Trophoblast cell (in vitro differentiated cells and primary cell): Measurements from ENCODE around the gene KIF16B.

ENCODE experiments used
- DNase-seq, 2 donors: peaks; one replicate each; pipeline ENCODE4 v3.0.0-alpha.2; 2016
- H2AFZ ChIP-seq: 2 replicates; pipeline ENCODE4 v1.6.1; 2013; ENCODE audit warnings: low read length, moderate library complexity, mild to moderate bottlenecking; ENCODE audit not compliant: insufficient read depth, poor library complexity
- H2AK5ac ChIP-seq: 2 replicates; pipeline ENCODE4 v1.6.1; 2013; ENCODE audit warnings: mild to moderate bottlenecking, low read length
- H2BK120ac ChIP-seq: 2 replicates; pipeline ENCODE4 v1.6.1; 2013; ENCODE audit warnings: low read length, mild to moderate bottlenecking, moderate library complexity; ENCODE audit not compliant: insufficient read depth, poor library complexity
- H2BK12ac ChIP-seq: 2 replicates; pipeline ENCODE4 v1.6.1; 2013; ENCODE audit warnings: mild to moderate bottlenecking, low read length, moderate library complexity
- H2BK5ac ChIP-seq: 2 replicates; pipeline ENCODE4 v1.6.1; 2013; ENCODE audit warnings: low read length, low read depth, moderate library complexity, mild to moderate bottlenecking; ENCODE audit not compliant: poor library complexity
- H3K14ac ChIP-seq: 2 replicates; pipeline ENCODE4 v1.6.1; 2013; ENCODE audit warnings: mild to moderate bottlenecking, low read length
- H3K18ac ChIP-seq: 2 replicates; pipeline ENCODE4 v1.6.1; 2013; ENCODE audit warnings: mild to moderate bottlenecking, low read length
- H3K23ac ChIP-seq: 2 replicates; pipeline ENCODE4 v1.6.1; 2013; ENCODE audit warnings: low read length
- H3K27ac ChIP-seq: 2 replicates; pipeline ENCODE4 v1.5.1; 2013; ENCODE audit warnings: low read depth, mild to moderate bottlenecking, inconsistent platforms, low read length, moderate library complexity
- H3K27me3 ChIP-seq: 2 replicates; pipeline ENCODE4 v1.6.1; 2013; ENCODE audit warnings: inconsistent platforms, mild to moderate bottlenecking, low read length, moderate library complexity; ENCODE audit not compliant: insufficient read depth
- H3K36me3 ChIP-seq, 2 experiments: 1 replicate in 1 of 2; 2 replicates in 1 of 2; pipeline ENCODE4 v1.6.1; 2013; ENCODE audit warnings: low read length in 2 of 2, mild to moderate bottlenecking in 2 of 2, moderate library complexity in 1 of 2; ENCODE audit not compliant: insufficient read depth in 2 of 2, control insufficient read depth in 1 of 2
- H3K4ac ChIP-seq: 2 replicates; pipeline ENCODE4 v1.6.1; 2013; ENCODE audit warnings: low read depth, mild to moderate bottlenecking, low read length, moderate library complexity
- H3K4me1 ChIP-seq, 2 experiments: 1 replicate in 1 of 2; 2 replicates in 1 of 2; pipeline ENCODE4 v1.6.1; 2013; ENCODE audit warnings: low read length in 2 of 2, mild to moderate bottlenecking in 2 of 2, moderate library complexity in 1 of 2; ENCODE audit not compliant: insufficient read depth in 2 of 2, control insufficient read depth in 1 of 2
- H3K4me2 ChIP-seq: 2 replicates; pipeline ENCODE4 v1.6.1; 2013; ENCODE audit warnings: inconsistent platforms, mild to moderate bottlenecking, low read length, moderate library complexity
- H3K4me3 ChIP-seq: 2 replicates; pipeline ENCODE4 v1.5.1; 2013; ENCODE audit warnings: mild to moderate bottlenecking, low read depth, low read length, inconsistent platforms
- H3K79me1 ChIP-seq: one replicate; pipeline ENCODE4 v1.6.1; 2013; ENCODE audit warnings: low read length
- H3K79me2 ChIP-seq: 2 replicates; pipeline ENCODE4 v1.6.1; 2013; ENCODE audit warnings: low read length, mild to moderate bottlenecking; ENCODE audit not compliant: control insufficient read depth, insufficient read depth, poor library complexity
- H3K9ac ChIP-seq: 2 replicates; pipeline ENCODE4 v1.6.1; 2013; ENCODE audit warnings: mild to moderate bottlenecking, low read length
- H3K9me3 ChIP-seq: 2 replicates; pipeline ENCODE4 v1.6.1; 2013; ENCODE audit warnings: low read depth, mild to moderate bottlenecking, control low read depth, inconsistent platforms, low read length; ENCODE audit not compliant: insufficient read depth
- H4K12ac ChIP-seq: 2 replicates; pipeline ENCODE4 v1.6.1; 2013; ENCODE audit warnings: low read depth, mild to moderate bottlenecking, low read length, moderate library complexity
- H4K8ac ChIP-seq: 2 replicates; pipeline ENCODE4 v1.6.1; 2013; ENCODE audit warnings: low read depth, mild to moderate bottlenecking, low read length, moderate library complexity
- H4K91ac ChIP-seq: one replicate; pipeline ENCODE4 v1.6.1; 2013; ENCODE audit warnings: low read depth, mild to moderate bottlenecking, low read length, moderate library complexity
- WGBS: extraction: QIAGEN DNeasy Blood & Tissue Kit; methylation state at CpG from one replicate; pipeline ENCODE4 v1.1.7; 2013; ENCODE audit warnings: missing lambda C conversion rate; ENCODE audit not compliant: insufficient read length, insufficient coverage; ENCODE audit errors: extremely low coverage; 5-methylcytosine and 5-hydroxymethylcytosine counted together

The KIF16B gene

DNA sequence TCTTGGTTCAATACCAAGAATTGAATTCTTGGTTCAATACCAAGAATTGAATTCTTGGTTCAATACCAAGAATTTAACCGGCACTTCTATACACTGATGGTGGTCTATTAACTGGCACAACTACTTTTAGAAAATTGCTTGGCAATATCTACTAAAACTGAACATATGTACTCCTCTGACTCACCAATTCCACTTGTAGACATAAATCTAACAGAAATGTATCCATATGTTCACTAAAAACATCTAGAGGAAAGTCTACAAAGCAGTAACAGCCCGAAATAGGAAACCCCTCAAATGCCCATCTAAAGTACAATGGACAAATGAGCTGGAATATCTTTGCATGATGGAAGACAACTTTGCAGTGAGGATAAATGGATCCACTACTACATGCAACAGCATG is 71.9 kb downstream of the KIF16B start:
- Histone ChIP-seq H2AK5ac (no peak overlapping the region), H3K14ac (no peak overlapping the region), H3K18ac (no peak overlapping the region), H3K36me3 (peaks cover 5 to 6% of the 10 kb centered on the region in 2 experiments), H3K4me1 (no peaks in the 10 kb centered on the region), H2AFZ (no peak overlapping the region), H3K79me1 (no peaks in the 10 kb centered on the region), H3K27ac (no peak overlapping the region), H4K12ac (no peak overlapping the region), H3K9me3 (no peaks in the 10 kb centered on the region), H3K27me3 (no peaks in the 10 kb centered on the region), H2BK120ac (no peak overlapping the region), H3K4me3 (no peak overlapping the region), H4K8ac (no peak overlapping the region), H2BK12ac (no peak overlapping the region), H3K79me2 (no peaks in the 10 kb centered on the region), H3K9ac (no peak overlapping the region), H3K4ac (no peak overlapping the region), H4K91ac (no peak overlapping the region), H3K23ac (no peak overlapping the region), H3K4me2 (no peak overlapping the region), H2BK5ac (no peak overlapping the region)
- no CpG with 5 or more reads among the region's 2 CpGs for WGBS
- no peak for DNase-seq

GRCh38 chr20:16500197-16500596 is 73.1 kb downstream of the KIF16B start:
- Histone ChIP-seq H3K27ac (no peak overlapping the region), H2AFZ (no peak overlapping the region), H2BK120ac (no peak overlapping the region), H3K9ac (no peak overlapping the region), H3K4me2 (no peak overlapping the region), H3K79me1 (no peaks in the 10 kb centered on the region), H3K27me3 (no peaks in the 10 kb centered on the region), H3K4me3 (no peak overlapping the region), H3K18ac (no peak overlapping the region), H3K4me1 (no peaks in the 10 kb centered on the region), H3K14ac (no peak overlapping the region), H3K79me2 (no peaks in the 10 kb centered on the region), H3K36me3 (peaks cover 6 to 8% of the 10 kb centered on the region in 2 experiments), H4K91ac (no peak overlapping the region), H2BK5ac (no peak overlapping the region), H4K8ac (no peak overlapping the region), H2BK12ac (no peak overlapping the region), H3K9me3 (no peaks in the 10 kb centered on the region), H3K4ac (no peak overlapping the region), H3K23ac (no peak overlapping the region), H2AK5ac (no peak overlapping the region), H4K12ac (no peak overlapping the region)
- no CpG with 5 or more reads among the region's 3 CpGs for whole genome bisulfite sequencing
- DNase-seq = no peak

GRCh38 chr20:16498526-16499253 is 74.6 kb downstream of the KIF16B start:
- Histone ChIP-seq H4K8ac (no peak overlapping the region), H3K27me3 (no peaks in the 10 kb centered on the region), H3K14ac (no peak overlapping the region), H3K27ac (no peak overlapping the region), H3K4me3 (no peak overlapping the region), H3K9ac (no peak overlapping the region), H2BK120ac (no peak overlapping the region), H2AK5ac (no peak overlapping the region), H4K12ac (no peak overlapping the region), H3K23ac (no peak overlapping the region), H2AFZ (no peak overlapping the region), H3K4me2 (no peak overlapping the region), H3K79me2 (no peaks in the 10 kb centered on the region), H4K91ac (no peak overlapping the region), H3K18ac (no peak overlapping the region), H2BK5ac (no peak overlapping the region), H3K79me1 (no peaks in the 10 kb centered on the region), H3K4me1 (no peaks in the 10 kb centered on the region), H3K9me3 (no peaks in the 10 kb centered on the region), H3K4ac (no peak overlapping the region), H2BK12ac (no peak overlapping the region), H3K36me3 (peaks cover 5% of the 10 kb centered on the region in 2 experiments)
- no peak for DNase-seq
- WGBS = no CpG with 5 or more reads among the region's 10 CpGs

DNA sequence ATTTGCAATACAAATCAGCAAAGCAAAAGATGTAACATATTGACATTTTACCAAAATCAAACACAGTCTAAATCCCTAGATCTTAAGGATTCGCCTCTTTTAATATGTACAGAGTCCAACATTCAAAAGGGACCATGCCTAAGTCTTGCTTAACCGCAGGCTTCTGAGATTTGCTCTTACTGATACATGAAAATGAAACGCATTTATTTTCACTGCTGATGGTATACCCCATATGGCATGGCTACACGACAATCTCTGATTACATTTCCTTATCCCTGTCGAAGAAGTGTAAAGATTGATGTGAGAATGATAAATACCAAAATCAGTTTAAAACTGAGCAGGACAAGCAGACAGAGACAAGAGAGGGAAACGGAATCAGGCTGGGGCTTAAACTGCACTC is 75.4 kb downstream of the KIF16B start:
- Histone ChIP-seq H3K27ac (no peak overlapping the region), H3K23ac (no peak overlapping the region), H3K9ac (no peak overlapping the region), H2BK12ac (no peak overlapping the region), H3K36me3 (peaks cover 4 to 5% of the 10 kb centered on the region in 2 experiments), H2BK120ac (no peak overlapping the region), H4K12ac (no peak overlapping the region), H3K9me3 (no peaks in the 10 kb centered on the region), H3K79me2 (no peaks in the 10 kb centered on the region), H3K4ac (no peak overlapping the region), H4K91ac (no peak overlapping the region), H2BK5ac (no peak overlapping the region), H3K27me3 (no peaks in the 10 kb centered on the region), H2AFZ (no peak overlapping the region), H3K18ac (no peak overlapping the region), H3K4me2 (no peak overlapping the region), H3K4me3 (no peak overlapping the region), H3K79me1 (no peaks in the 10 kb centered on the region), H4K8ac (no peak overlapping the region), H3K14ac (no peak overlapping the region), H2AK5ac (no peak overlapping the region), H3K4me1 (no peaks in the 10 kb centered on the region)
- no CpG with 5 or more reads among the region's 6 CpGs for WGBS
- no peak for DNase-seq
